ENCODE data around the gene COL11A1. TPM values are rescaled to one million over a fixed set of nuclear protein-coding genes. Genes with fewer than 3 reads are reported as not detected.

Gene COL11A1
- total and polyA plus RNA-seq, 3 experiments from 2014 or later: not detected

DNA sequence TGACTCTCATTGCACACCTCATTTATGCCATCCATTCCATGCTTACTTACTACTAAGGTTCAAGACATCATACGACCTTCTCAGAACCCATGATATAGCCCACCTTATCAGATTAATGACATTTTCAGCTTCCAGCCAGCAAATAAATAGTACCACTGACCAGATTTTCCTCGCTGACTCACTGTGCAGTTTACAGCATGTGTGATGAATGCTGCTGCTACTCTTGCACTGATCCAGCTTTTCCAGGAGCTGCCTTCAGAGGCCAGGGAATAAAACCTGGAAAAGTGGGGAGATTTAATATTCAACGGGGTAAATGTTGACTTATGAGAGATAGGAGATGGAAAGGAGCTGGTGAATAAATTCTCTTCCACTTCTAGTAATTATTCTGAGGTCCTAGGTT lies 247.1 kb downstream of the COL11A1 start:
- Mint-ChIP-seq H3K27ac (no peak overlapping the region), H3K4me3 (no peak overlapping the region), H3K36me3 (no peaks in the 10 kb centered on the region), H3K27me3 (no peaks in the 10 kb centered on the region), H3K9me3 (peaks cover 7 to 18% (median 8%) of the 10 kb centered on the region in 5 donors), H3K4me1 (no peaks in the 10 kb centered on the region)
- H3K9me3 ChIP-seq (ENCODE audit: low read length): no peaks in the 10 kb centered on the region
- no peak for DNase-seq
- CTCF ChIA-PET: no interaction called here
- no peak overlapping the region for H3K27ac ChIP-seq (ENCODE audit: low read depth, low read length)
- H3K36me3 ChIP-seq (ENCODE audit: insufficient read depth, low read length): no peaks in the 10 kb centered on the region
- POLR2A ChIA-PET: no interaction called here
- no peak overlapping the region for H3K4me3 ChIP-seq (ENCODE audit: low read length)
- no peaks in the 10 kb centered on the region for H3K27me3 ChIP-seq (ENCODE audit: insufficient read depth, low read length, poor library complexity, severe bottlenecking)
- no peaks in the 10 kb centered on the region for H3K4me1 ChIP-seq (ENCODE audit: insufficient read depth, low read length)

DNA sequence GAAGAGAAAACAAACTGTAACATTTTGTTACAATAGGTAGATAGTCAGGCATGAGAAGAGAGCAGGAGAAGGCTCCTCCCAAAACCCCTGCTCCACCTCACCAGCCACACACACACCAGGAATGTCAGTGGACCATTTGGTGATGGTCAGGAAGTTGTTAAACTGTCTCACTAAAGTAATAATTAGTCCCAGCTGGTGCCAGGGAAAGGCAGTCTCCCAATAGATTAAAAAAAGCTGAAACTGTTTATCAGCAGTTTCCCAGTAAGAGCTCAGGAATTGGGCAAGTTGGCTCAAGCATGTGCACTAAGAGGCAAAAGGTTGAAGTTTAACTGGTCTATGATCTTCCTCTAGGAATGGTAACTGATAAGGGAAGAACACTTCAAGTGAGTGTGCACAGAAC lies 249.6 kb downstream of the COL11A1 start:
- Mint-ChIP-seq H3K27me3 (no peaks in the 10 kb centered on the region), H3K36me3 (no peaks in the 10 kb centered on the region), H3K4me1 (no peaks in the 10 kb centered on the region), H3K27ac (no peak overlapping the region), H3K9me3 (peaks cover 13 to 25% (median 14%) of the 10 kb centered on the region in 5 donors), H3K4me3 (no peak overlapping the region)
- CTCF ChIA-PET: no interaction called here
- H3K36me3 ChIP-seq (ENCODE audit: insufficient read depth, low read length): no peaks in the 10 kb centered on the region
- no peaks in the 10 kb centered on the region for H3K4me1 ChIP-seq (ENCODE audit: insufficient read depth, low read length)
- H3K4me3 ChIP-seq (ENCODE audit: low read length): no peak overlapping the region
- POLR2A ChIA-PET: no interaction called here
- H3K9me3 ChIP-seq (ENCODE audit: low read length): no peaks in the 10 kb centered on the region
- H3K27me3 ChIP-seq (ENCODE audit: insufficient read depth, low read length, poor library complexity, severe bottlenecking): no peaks in the 10 kb centered on the region
- H3K27ac ChIP-seq (ENCODE audit: low read depth, low read length): no peak overlapping the region
- DNase-seq: no peak

DNA sequence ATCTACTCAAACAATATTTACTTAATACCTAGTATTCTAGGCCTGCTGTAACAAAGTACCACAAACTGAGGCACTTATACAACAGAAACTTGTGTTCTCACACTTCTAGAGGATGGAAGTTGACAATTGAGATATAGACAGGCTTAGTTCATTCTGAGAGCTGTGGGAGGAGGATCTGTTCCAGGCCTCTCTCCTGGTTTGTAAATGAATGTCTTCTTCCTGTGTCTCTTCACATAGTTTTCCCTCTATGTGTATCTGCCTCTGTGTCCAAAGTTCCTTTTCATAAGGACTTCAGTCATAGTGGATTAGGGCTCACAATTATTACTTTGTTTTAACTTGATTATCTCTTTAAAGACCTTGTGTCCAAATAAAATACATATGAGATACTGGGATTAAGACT lies 251.1 kb downstream of the COL11A1 start:
- Mint-ChIP-seq H3K36me3 (no peaks in the 10 kb centered on the region), H3K27me3 (no peaks in the 10 kb centered on the region), H3K27ac (no peak overlapping the region), H3K9me3 (peaks cover 14 to 25% (median 19%) of the 10 kb centered on the region in 5 donors), H3K4me1 (no peaks in the 10 kb centered on the region), H3K4me3 (no peak overlapping the region)
- no peaks in the 10 kb centered on the region for H3K4me1 ChIP-seq (ENCODE audit: insufficient read depth, low read length)
- H3K27ac ChIP-seq (ENCODE audit: low read depth, low read length): no peak overlapping the region
- ChIA-PET POLR2A (no interaction called here), CTCF (no interaction called here)
- no peaks in the 10 kb centered on the region for H3K36me3 ChIP-seq (ENCODE audit: insufficient read depth, low read length)
- H3K27me3 ChIP-seq (ENCODE audit: insufficient read depth, low read length, poor library complexity, severe bottlenecking): no peaks in the 10 kb centered on the region
- H3K9me3 ChIP-seq (ENCODE audit: low read length): no peaks in the 10 kb centered on the region
- H3K4me3 ChIP-seq (ENCODE audit: low read length): no peak overlapping the region
- DNase-seq: no peak

DNA sequence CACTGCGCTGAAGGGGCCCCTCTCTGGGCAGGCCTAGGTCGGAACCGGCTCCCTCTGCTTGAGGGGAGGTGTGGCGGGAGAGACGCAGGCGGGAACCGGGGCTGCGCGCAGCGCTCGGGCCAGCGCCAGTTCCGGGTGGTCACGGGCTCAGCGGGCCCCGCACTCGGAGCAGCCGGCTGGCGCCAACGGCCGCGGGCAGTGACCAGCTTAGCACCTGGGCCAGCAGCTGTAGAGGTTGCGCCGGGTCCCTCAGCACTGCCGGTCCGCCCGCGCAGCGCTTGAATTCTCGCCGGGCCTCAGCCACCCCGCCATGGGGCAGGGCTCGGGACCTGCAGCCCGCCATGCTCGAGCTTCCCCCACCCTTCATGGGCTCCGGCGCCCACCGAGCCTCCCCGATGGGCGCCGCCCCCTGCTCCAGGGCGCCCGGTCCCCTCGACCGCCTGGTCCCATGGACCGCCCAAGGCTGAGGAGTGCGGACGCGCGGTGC lies 254.6 kb downstream of the COL11A1 start:
- Histone ChIP-seq H3K4me1 (ENCODE audit: insufficient read depth, low read length) (no peaks in the 10 kb centered on the region), H3K36me3 (ENCODE audit: insufficient read depth, low read length) (no peaks in the 10 kb centered on the region), H3K27ac (ENCODE audit: low read depth, low read length) (no peak overlapping the region), H3K9me3 (ENCODE audit: low read length) (no peaks in the 10 kb centered on the region), H3K27me3 (ENCODE audit: insufficient read depth, low read length, poor library complexity, severe bottlenecking) (no peaks in the 10 kb centered on the region), H3K4me3 (ENCODE audit: low read length) (no peak overlapping the region)
- Mint-ChIP-seq H3K27me3 (no peaks in the 10 kb centered on the region), H3K36me3 (no peaks in the 10 kb centered on the region), H3K4me1 (no peaks in the 10 kb centered on the region), H3K4me3 (no peak overlapping the region), H3K27ac (no peak overlapping the region), H3K9me3 (peaks cover 11 to 20% (median 19%) of the 10 kb centered on the region in 5 donors)
- peak in 1 of 5 donors; percentile 1 for DNase-seq
- ChIA-PET POLR2A (no interaction called here), CTCF (no interaction called here)

DNA sequence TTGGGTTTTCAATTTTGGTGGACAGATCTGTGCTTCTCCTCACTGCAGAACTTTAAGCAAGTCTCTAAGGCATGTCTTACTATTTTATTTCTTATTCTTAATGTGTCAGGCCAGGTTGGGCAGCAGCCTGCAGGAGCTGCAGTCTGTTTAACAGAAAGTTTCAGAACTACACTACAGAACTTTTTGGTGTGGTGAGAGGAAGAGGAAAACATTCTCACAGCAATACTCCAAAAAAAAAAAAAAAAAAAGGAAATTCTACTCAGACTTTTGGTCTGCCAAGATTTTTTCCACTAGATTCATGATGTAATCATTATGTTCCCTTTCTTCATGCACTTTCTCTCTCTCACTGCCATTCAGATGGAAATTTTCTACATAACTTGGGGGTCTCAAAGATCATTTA lies 255.2 kb downstream of the COL11A1 start:
- H3K36me3 Mint-ChIP-seq: no peaks in the 10 kb centered on the region
- H3K4me3 Mint-ChIP-seq: no peak overlapping the region
- H3K27ac Mint-ChIP-seq: no peak overlapping the region
- H3K27me3 ChIP-seq (ENCODE audit: insufficient read depth, low read length, poor library complexity, severe bottlenecking): no peaks in the 10 kb centered on the region
- H3K27me3 Mint-ChIP-seq: no peaks in the 10 kb centered on the region
- no peak overlapping the region for H3K4me3 ChIP-seq (ENCODE audit: low read length)
- H3K9me3 Mint-ChIP-seq: peaks cover 11 to 20% (median 17%) of the 10 kb centered on the region in 5 donors
- ChIA-PET POLR2A (no interaction called here), CTCF (no interaction called here)
- H3K4me1 ChIP-seq (ENCODE audit: insufficient read depth, low read length): no peaks in the 10 kb centered on the region
- H3K27ac ChIP-seq (ENCODE audit: low read depth, low read length): no peak overlapping the region
- no peaks in the 10 kb centered on the region for H3K4me1 Mint-ChIP-seq
- no peak for DNase-seq
- no peaks in the 10 kb centered on the region for H3K36me3 ChIP-seq (ENCODE audit: insufficient read depth, low read length)
- H3K9me3 ChIP-seq (ENCODE audit: low read length): no peaks in the 10 kb centered on the region

DNA sequence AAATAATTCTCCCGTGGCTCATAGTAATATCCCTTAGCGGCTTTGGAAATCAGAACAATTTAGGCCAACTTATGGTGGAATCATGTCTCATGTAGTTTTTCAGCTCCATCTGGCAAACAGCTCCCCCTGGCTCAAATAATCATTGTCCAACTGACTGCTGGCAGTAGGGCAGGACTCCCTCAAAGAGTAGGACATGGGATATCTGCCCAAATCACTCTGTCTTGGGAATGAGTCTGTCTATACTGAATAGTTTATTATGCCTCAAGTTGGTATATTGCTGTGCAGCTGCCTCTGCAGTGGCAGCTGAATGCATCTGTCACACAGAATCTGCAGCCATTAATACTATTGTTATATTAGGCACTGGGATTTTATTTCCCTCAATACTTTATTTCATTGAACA lies 255.7 kb downstream of the COL11A1 start:
- POLR2A ChIA-PET: no interaction called here
- no peak overlapping the region for H3K27ac Mint-ChIP-seq
- CTCF ChIA-PET: no interaction called here

DNA sequence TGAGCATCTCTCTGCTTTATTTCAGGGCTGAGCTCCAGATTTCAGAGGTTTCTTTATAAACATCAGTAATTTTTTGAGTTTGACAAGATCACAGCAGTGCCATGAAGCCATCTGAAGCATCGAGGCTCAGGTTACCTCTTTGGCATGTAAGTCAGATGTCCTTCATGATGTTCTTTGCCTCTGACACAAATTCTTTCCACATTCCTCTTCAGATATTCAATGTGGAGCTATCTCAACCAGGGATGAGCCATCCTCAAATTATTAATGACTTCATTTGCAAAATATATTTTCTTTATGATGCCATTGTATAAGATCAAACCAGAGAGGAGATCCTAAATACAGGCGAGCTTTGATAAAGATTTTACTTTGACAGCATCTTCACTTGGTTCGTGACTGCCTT lies 256.7 kb downstream of the COL11A1 start:
- no peaks in the 10 kb centered on the region for H3K27me3 ChIP-seq (ENCODE audit: insufficient read depth, low read length, poor library complexity, severe bottlenecking)
- no peak overlapping the region for H3K4me3 ChIP-seq (ENCODE audit: low read length)
- Mint-ChIP-seq H3K27ac (no peak overlapping the region), H3K36me3 (no peaks in the 10 kb centered on the region), H3K9me3 (peaks cover 11 to 26% (median 15%) of the 10 kb centered on the region in 5 donors), H3K27me3 (no peaks in the 10 kb centered on the region), H3K4me3 (no peak overlapping the region), H3K4me1 (no peaks in the 10 kb centered on the region)
- ChIA-PET CTCF (no interaction called here), POLR2A (no interaction called here)
- DNase-seq: no peak
- no peaks in the 10 kb centered on the region for H3K4me1 ChIP-seq (ENCODE audit: insufficient read depth, low read length)
- no peaks in the 10 kb centered on the region for H3K36me3 ChIP-seq (ENCODE audit: insufficient read depth, low read length)
- no peaks in the 10 kb centered on the region for H3K9me3 ChIP-seq (ENCODE audit: low read length)
- H3K27ac ChIP-seq (ENCODE audit: low read depth, low read length): no peak overlapping the region

More for the DNA sequence above, 255.7 kb downstream of the COL11A1 start:
- Mint-ChIP-seq H3K4me1 (no peaks in the 10 kb centered on the region), H3K9me3 (peaks cover 11 to 20% (median 17%) of the 10 kb centered on the region in 5 donors), H3K27me3 (no peaks in the 10 kb centered on the region), H3K36me3 (no peaks in the 10 kb centered on the region), H3K4me3 (no peak overlapping the region)
- no peak for DNase-seq
- Histone ChIP-seq H3K4me1 (ENCODE audit: insufficient read depth, low read length) (no peaks in the 10 kb centered on the region), H3K4me3 (ENCODE audit: low read length) (no peak overlapping the region), H3K36me3 (ENCODE audit: insufficient read depth, low read length) (no peaks in the 10 kb centered on the region), H3K27me3 (ENCODE audit: insufficient read depth, low read length, poor library complexity, severe bottlenecking) (no peaks in the 10 kb centered on the region), H3K9me3 (ENCODE audit: low read length) (no peaks in the 10 kb centered on the region), H3K27ac (ENCODE audit: low read depth, low read length) (no peak overlapping the region)

DNA sequence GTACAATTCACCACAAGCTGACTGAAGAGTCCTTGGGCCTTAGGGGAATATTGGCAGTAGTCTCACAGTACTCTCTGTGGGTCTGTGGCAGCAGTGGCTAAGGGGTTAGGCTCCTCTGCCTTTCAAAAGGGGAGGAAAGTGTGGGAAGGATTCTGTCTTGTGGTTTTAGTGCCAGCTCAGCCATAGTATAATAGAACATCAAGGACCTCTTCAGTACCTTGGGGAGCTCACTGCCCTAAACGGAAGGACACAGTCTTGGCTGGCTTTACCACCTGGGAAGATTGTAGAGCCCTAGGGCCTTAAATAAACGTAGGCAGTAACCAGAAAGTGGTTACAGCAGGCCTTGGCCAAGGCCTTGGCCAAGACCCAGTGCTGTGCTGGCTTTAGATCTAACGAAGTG lies 265.7 kb downstream of the COL11A1 start:
- ChIA-PET POLR2A (no interaction called here), CTCF (no interaction called here)

DNA sequence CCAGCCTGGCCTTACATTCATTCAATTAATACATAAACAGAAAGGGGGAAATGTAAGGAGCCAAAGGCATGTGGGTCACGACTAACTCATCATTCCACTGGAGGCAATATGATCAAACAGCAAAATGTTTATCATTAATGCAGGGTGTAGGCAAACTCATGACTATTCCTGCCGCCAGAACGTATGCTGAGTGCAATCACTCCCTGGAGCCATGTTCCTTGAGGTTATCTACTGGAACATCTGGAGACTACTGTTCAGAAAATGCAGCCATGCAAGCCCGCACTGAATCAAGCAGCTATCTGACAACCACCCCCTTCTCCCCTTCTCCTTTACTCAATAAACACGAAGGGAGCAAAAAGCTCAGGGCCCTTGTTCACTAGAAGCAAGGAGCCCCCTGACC lies 267.6 kb downstream of the COL11A1 start:
- H3K27ac ChIP-seq (ENCODE audit: low read depth, low read length): no peak overlapping the region
- no peaks in the 10 kb centered on the region for H3K4me1 ChIP-seq (ENCODE audit: insufficient read depth, low read length)
- no peak for DNase-seq
- H3K4me3 ChIP-seq (ENCODE audit: low read length): no peak overlapping the region
- ChIA-PET POLR2A (no interaction called here), CTCF (no interaction called here)
- peaks cover 3 to 8% (median 4%) of the 10 kb centered on the region in 5 donors for H3K9me3 Mint-ChIP-seq
- H3K36me3 Mint-ChIP-seq: no peaks in the 10 kb centered on the region
- H3K27me3 Mint-ChIP-seq: no peaks in the 10 kb centered on the region
- H3K36me3 ChIP-seq (ENCODE audit: insufficient read depth, low read length): no peaks in the 10 kb centered on the region
- H3K9me3 ChIP-seq (ENCODE audit: low read length): no peaks in the 10 kb centered on the region
- no peaks in the 10 kb centered on the region for H3K4me1 Mint-ChIP-seq
- no peaks in the 10 kb centered on the region for H3K27me3 ChIP-seq (ENCODE audit: insufficient read depth, low read length, poor library complexity, severe bottlenecking)
- no peak overlapping the region for H3K27ac Mint-ChIP-seq
- no peak overlapping the region for H3K4me3 Mint-ChIP-seq

More for the DNA sequence above, 265.7 kb downstream of the COL11A1 start:
- H3K27me3 ChIP-seq (ENCODE audit: insufficient read depth, low read length, poor library complexity, severe bottlenecking): no peaks in the 10 kb centered on the region
- Mint-ChIP-seq H3K4me1 (no peaks in the 10 kb centered on the region), H3K9me3 (peaks cover 4 to 18% (median 7%) of the 10 kb centered on the region in 5 donors), H3K27me3 (no peaks in the 10 kb centered on the region), H3K36me3 (no peaks in the 10 kb centered on the region), H3K4me3 (no peak overlapping the region), H3K27ac (no peak overlapping the region)
- no peak for DNase-seq
- H3K27ac ChIP-seq (ENCODE audit: low read depth, low read length): no peak overlapping the region
- no peaks in the 10 kb centered on the region for H3K4me1 ChIP-seq (ENCODE audit: insufficient read depth, low read length)
- H3K36me3 ChIP-seq (ENCODE audit: insufficient read depth, low read length): no peaks in the 10 kb centered on the region
- H3K9me3 ChIP-seq (ENCODE audit: low read length): no peaks in the 10 kb centered on the region
- H3K4me3 ChIP-seq (ENCODE audit: low read length): no peak overlapping the region
